ENCODE results near the gene ATG2B. TPM values are rescaled to one million over a fixed set of nuclear protein-coding genes. Genes with fewer than 3 reads are reported as not detected.

The ATG2B gene
- total and polyA plus RNA-seq, 10 donors = 2.9 to 38.2 (median 29.8) TPM

GRCh38 chr14:96309133-96309895 lies 53.8 kb downstream of the ATG2B start:
- 93 to 97% (median 95%) methylated on average over 8 of the region's 8 CpGs for WGBS, 5 donors
- H3K4me3 ChIP-seq = no peak overlapping the region
- no peak for DNase-seq
- peaks cover 0 to 97% (median 65%) of the 10 kb centered on the region in 6 donors for H3K36me3 ChIP-seq
- TF ChIP-seq CTCF (IDR thresholded peaks at IDR 0.05 in 8 of 11, conservative IDR thresholded peaks at IDR 0.05 in 3 of 11) (no peak), POLR2A (IDR thresholded peaks at IDR 0.05) (no peak), POLR2AphosphoS5 (IDR thresholded peaks at IDR 0.05) (no peak)
- no peak overlapping the region for H3K27ac ChIP-seq
- no peaks in the 10 kb centered on the region for H3K27me3 ChIP-seq (replicated peaks in 1 of 7)
- no peaks in the 10 kb centered on the region for H3K4me1 ChIP-seq
- intact Hi-C loops (cut with DNase I; ENCODE audit: low total_unique reads) = no loop called here
- no peaks in the 10 kb centered on the region for H3K9me3 ChIP-seq

GRCh38 chr14:96307434-96307833 lies 55.7 kb downstream of the ATG2B start:
- intact Hi-C loops (cut with DNase I; ENCODE audit: low total_unique reads) = no loop called here

DNA sequence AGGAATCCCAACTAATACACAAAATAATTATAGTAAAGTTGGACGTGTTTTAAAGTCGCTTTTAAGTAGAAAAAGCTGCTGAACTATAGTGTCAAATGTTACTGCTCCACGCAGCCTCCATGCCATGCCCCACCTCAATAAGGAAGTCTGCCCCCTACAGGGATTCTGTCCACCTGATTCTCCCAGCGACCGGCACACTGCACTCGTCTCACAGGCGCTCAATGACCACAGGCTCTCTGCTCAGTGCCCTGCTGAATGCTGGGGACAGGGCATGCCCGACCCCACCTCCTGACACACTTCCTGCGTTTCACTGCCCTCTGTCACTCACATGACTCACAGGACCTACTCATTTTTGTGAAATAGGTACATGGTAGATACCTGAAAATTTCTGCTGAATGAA lies 58.2 kb downstream of the ATG2B start:
- Histone ChIP-seq H3K4me1 (no peaks in the 10 kb centered on the region), H3K27me3 (replicated peaks in 1 of 7) (no peaks in the 10 kb centered on the region), H3K27ac (no peak overlapping the region), H3K9me3 (no peaks in the 10 kb centered on the region), H3K36me3 (peaks cover 6 to 97% (median 75%) of the 10 kb centered on the region in 6 donors), H3K4me3 (no peak overlapping the region)
- intact Hi-C loops (cut with DNase I; ENCODE audit: low total_unique reads) = no loop called here
- 73 to 92% (median 89%) methylated on average over 9 of the region's 9 CpGs for whole genome bisulfite sequencing, 5 donors
- DNase-seq = no peak
- peak in 1 of 3 donors; percentile 21 for TF ChIP-seq POLR2AphosphoS5 (IDR thresholded peaks at IDR 0.05)
- TF ChIP-seq CTCF (IDR thresholded peaks at IDR 0.05 in 8 of 11, conservative IDR thresholded peaks at IDR 0.05 in 3 of 11) = no peak

More at GRCh38 chr14:96307434-96307833, 55.7 kb downstream of the ATG2B start:
- Histone ChIP-seq H3K27ac (no peak overlapping the region), H3K4me3 (no peak overlapping the region), H3K36me3 (peaks cover 0 to 97% (median 74%) of the 10 kb centered on the region in 6 donors), H3K9me3 (no peaks in the 10 kb centered on the region), H3K27me3 (replicated peaks in 1 of 7) (no peaks in the 10 kb centered on the region), H3K4me1 (no peaks in the 10 kb centered on the region)
- DNase-seq = no peak
- WGBS, 5 donors = 90 to 96% (median 92%) methylated on average over 4 of the region's 4 CpGs
- no peak for TF ChIP-seq CTCF (IDR thresholded peaks at IDR 0.05 in 8 of 11, conservative IDR thresholded peaks at IDR 0.05 in 3 of 11)
- TF ChIP-seq POLR2AphosphoS5 (IDR thresholded peaks at IDR 0.05) = no peak
- TF ChIP-seq POLR2A (IDR thresholded peaks at IDR 0.05) = no peak

- H3K4me3 ChIP-seq = no peak overlapping the region
- H3K27me3 ChIP-seq (replicated peaks in 1 of 7) = no peaks in the 10 kb centered on the region
- no peak for TF ChIP-seq CTCF (IDR thresholded peaks at IDR 0.05 in 8 of 11, conservative IDR thresholded peaks at IDR 0.05 in 3 of 11)
- TF ChIP-seq POLR2A (IDR thresholded peaks at IDR 0.05) = no peak
- no peak for TF ChIP-seq POLR2AphosphoS5 (IDR thresholded peaks at IDR 0.05)
- peaks cover 6 to 96% (median 65%) of the 10 kb centered on the region in 6 donors for H3K36me3 ChIP-seq
- no peaks in the 10 kb centered on the region for H3K9me3 ChIP-seq
- H3K4me1 ChIP-seq = no peaks in the 10 kb centered on the region
- intact Hi-C loops (cut with DNase I; ENCODE audit: low total_unique reads) = no loop called here
- DNase-seq = no peak
- WGBS, 5 donors = 65 to 91% (median 90%) methylated on average over 3 of the region's 3 CpGs
- no peak overlapping the region for H3K27ac ChIP-seq
These were observed 59.2 kb downstream of the ATG2B start for GRCh38 chr14:96303981-96304380.

All from spleen (tissue), 11 donors.